Stimulated activated CD4-positive, alpha-beta T cell treated with anti-CD3 and anti-CD28 coated beads, Interleukin-12 subunit alpha, Interleukin-12 subunit beta, amount 100 ng/mL, for 4 hours (primary cell): ENCODE results near the gene MCC.

Source experiments
- DNase-seq: peaks from one replicate; pipeline ENCODE4 v3.0.0-alpha.2; 2020

Gene MCC

DNA sequence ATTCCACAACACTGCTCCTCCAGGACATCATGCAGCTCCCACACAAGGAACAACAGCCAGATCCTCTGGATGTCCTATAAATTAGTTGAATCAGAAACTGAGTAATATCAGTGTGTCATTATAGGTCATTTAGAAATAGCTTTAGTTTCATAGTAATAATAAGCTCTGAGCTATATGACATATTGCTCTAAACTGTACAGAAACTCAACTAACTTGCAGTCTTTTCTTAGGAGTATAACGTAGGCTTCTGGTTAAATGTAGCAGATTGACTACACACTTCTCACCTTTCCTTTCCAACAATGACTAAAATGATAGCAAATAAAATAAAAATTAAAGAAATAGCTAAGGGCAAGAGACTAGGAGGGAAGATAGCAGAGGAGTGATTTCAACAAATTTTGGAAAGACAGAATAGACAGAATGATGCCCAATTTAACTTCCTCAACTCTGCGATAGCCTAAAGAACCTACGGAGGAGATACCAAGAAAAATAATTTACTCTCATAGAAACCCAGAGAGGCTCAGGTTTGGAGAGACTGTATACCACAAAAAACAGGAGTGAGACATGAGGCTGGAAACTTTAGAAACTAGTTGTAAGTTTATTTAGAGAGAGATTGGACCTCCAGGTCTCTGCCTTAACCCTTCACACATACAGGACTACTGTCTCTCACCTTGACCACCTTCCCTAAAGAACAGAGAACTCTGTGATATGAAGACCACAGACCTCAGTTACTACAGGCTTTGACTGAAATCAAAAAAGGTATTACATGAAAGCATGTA, 247.1 kb downstream of the MCC start:
- no peak for DNase-seq

DNA sequence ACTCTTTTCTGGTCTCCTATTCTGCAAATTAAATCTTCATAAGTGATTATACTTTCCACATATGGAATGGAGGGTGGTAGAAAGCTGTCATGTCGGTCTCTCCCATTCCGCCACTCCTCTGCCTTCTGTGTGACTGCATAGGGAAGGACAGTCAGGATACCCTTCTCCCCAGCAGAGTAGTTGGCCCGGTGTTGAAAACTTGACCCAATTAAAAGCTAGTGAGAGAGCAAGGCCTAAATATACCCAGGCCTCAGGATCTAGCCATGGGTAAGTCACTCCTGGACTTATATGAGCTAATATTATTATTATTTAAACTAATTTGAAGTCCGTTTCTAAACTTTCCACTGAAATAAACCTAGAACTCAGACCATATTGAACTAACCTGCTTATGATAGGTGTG, 248.2 kb downstream of the MCC start:
- no peak for DNase-seq

GRCh38 chr5:113237893-113238292, 250.4 kb downstream of the MCC start:
- no peak for DNase-seq

DNA sequence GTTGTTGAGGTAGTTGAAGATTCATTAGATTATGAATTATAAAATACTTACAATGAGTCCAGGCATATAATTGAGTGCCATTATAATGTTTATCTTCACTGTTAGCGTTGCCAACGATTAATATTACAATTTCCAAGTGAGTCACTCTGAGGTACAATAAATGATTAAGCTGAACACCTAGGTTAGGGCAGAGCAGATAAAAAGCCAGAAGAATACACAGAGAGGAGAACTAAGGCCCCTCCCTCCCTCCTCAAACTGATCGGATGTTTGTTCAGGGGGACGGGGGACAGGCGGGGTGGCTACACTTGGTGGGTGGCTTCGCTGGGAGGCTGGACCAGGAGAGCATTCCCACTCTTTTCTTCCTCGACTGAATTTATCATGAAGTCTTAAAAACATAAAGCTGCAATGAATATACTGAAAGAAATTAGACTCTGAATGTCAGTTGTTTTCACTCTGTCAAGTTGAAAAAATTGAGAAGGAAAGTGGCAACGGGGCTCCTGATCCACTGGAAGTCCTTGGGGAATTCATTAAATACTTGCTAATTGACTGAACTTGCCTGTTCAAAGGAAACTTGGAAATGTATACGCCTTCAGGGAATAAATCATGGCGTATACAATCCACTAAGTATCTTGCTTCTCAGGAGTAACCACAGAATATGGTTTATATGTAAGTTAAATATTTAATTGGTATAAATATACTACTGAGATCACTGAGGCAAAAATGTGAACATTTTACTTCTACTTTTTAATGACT, 251.5 kb downstream of the MCC start:
- DNase-seq: no peak

DNA sequence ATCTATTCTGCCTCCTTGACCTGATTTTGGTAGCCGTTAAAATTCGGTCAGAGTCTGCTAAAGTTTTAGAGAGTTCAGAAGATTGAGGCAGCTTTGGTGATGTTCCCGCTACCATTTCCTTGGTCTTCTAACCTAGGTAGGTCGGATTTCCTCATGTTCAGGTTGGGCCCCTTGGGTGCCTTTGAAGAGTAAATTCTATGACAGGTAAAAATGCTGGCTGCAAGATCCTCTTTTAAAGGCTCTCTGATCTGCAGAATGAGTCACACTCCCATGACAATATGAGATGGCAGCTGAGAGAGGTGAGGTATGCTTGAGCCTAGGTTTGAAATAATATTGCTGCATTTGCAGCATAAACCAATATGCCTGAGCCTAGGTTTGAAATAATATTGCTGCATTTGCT, 252.4 kb downstream of the MCC start:
- DNase-seq: no peak

DNA sequence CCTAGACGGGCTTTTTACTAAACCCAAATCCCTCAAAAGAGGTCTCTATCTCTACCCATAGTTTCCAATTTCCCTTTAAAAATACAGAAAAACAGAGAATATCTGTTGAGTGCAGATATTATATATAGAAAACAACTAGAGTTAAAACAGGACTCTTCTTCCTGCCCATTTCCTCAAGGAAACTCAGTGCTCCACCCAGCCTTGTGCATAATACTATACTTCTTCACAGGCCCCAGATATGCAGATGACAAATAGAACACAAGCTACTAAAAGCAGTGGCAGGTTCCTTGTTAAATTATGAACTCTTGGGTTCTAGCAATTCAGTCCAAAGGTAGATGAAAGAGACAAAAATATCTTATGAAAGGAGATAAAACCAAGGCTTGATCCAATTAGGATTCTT, 253.7 kb downstream of the MCC start:
- no peak for DNase-seq

- DNase-seq: no peak
These were observed 254.6 kb downstream of the MCC start for GRCh38 chr5:113233606-113234005.

DNA sequence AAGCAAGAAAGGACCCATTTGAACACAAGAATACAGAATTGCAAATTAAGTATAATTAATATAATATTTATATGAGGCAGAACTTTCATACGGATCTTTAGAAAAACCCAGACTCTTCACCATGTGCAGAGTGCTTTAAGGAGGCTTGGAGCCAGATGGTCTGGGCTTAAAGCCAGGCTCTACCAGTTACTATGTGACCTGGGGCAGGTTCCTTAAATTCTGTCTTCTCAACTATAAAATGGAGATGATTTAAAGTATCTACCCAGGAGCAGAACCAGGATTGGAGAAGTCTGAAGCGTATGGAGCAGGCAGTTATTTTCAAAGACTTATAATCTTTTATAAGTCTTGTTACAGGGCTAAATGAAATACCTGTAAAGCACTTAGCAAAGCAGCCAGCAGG, 255.6 kb downstream of the MCC start:
- DNase-seq: no peak

DNA sequence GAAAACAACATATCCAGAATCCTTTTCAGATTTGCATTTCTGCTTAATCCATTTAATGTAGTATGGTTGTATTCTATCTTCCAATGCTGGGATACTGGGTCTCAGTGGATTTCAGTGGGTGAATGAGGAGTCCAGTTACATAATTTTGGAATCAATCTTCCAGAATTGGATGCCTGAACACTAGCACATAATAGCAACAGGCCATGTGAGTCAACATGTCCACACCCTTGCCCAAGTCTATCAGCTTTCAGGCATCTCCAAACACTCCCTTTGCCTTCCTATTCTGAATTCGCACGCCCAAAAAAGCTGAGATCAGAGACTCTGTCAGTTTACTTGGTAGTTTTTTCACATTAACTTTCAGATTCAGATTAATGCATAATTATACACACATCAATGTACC, 256.0 kb downstream of the MCC start:
- no peak for DNase-seq

DNA sequence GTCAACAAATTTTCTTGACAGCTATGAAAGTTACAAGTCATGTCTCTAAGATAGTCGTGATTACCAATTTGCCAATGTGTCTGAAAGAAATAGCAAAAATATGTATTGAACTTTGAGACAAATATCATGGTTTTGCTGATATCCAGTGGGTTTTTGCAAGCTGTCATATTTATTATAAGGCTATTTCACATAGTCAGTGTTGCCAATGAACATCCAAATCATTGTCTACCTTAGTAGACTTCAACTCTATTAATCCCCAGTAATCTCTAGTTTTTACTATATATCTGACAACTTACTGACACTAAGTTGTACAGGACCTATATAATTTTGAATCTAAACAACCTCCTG, 256.6 kb downstream of the MCC start:
- DNase-seq: no peak

- no peak for DNase-seq
These were observed 257.3 kb downstream of the MCC start for GRCh38 chr5:113230711-113231652.

DNA sequence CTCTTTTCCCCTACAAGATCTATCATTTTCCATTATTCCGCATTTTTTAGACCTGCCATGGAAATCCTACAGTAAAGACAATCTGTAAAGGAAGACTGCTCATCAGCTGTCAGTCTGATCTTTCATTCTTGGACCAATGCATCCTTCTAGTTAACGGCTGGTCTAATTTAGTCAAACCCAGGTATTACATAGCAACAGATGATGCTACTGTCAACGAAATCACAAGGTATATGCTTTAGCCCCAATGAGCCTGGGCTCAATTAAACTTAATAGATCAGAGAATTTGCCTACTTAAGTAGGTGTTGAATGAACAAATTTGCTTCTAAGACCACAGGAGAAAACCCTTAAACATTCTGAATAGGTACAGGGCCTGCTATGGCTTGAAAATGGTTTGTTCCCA, 260.5 kb downstream of the MCC start:
- DNase-seq: no peak

DNA sequence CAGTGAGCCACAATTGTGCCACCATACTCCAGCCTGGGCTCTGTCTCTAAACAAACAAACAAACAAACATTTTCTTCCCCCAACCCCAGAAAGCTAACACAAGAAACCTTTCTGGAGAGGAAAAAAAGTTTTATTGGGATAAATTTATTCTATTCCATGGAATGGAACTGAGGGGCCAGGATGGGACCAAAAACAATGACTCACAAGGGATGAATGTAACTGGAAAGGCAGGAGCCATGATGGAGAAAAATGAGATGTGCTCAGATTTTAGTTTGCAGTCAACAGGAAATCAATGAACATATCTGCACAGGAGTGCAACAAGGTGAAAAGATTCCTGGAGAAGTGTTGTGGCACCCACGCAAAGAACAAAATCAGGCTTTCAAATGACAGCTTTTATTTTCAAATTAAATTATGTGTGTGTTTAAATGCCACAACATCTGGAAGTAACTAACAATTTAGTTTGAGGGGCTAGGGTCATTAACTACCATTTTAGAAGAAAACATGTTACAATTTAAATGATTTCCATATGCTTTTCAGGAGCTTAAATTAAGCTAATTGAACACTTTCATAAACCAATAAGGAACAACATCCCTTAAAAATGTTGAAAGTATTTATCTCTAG, 262.0 kb downstream of the MCC start:
- DNase-seq: no peak

- no peak for DNase-seq
These were observed 263.0 kb downstream of the MCC start for GRCh38 chr5:113225259-113225658.

DNA sequence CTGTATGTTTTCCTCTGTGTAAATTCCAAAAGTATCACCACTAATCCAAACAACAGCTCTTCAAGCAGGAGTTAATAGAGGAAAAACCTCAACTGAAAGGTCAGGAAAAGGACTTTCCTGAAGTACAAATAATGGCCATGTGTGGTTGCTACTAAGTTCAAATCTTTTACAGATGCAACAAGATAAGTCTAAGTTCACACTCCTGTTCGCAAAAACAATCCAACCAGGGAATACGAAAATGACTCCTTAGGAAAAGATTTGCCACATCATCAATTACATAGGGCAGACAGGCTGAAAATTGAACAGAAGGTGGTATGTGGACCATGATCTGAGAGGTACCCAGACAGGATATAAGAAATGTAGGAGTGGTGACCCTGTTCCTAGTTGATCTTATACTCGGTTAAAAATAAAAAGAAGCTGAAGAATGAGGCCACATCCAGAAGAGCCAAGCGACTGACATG, 263.6 kb downstream of the MCC start:
- DNase-seq: no peak

DNA sequence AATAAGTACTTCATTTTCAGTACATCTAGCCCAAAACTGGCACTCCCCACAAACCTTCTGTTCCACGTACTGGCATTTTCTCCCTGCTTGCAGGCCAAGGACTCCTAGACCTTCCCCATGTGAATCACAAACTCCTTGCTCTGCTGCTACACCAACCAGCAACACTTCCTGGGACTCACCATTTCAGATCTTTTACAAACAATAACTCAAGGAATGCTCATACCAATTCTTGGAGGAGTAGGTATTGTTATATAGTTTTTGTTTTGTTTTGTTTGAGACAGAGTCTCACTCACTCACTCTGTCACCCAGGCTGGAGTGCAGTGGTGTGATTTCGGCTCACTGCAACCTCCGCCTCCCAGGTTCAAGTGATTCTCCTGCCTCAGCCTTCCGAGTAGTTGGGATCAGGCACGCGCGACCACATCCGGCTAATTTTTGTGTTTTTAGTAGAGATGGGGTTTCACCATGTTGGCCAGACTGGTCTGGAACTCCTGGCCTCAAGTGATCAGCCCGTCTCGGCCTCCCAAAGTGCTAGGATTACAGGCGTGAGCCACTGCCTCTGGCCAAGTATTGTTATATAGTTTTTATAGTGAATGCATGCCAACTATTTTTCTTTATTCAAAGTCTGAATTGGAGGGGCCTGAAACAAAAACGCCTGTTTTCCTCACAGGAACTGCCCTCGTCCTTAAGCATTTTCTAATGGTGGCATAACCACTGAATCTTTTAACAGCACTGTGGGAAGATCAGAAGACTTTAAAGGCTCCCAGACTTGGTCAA, 264.2 kb downstream of the MCC start:
- DNase-seq: no peak

DNA sequence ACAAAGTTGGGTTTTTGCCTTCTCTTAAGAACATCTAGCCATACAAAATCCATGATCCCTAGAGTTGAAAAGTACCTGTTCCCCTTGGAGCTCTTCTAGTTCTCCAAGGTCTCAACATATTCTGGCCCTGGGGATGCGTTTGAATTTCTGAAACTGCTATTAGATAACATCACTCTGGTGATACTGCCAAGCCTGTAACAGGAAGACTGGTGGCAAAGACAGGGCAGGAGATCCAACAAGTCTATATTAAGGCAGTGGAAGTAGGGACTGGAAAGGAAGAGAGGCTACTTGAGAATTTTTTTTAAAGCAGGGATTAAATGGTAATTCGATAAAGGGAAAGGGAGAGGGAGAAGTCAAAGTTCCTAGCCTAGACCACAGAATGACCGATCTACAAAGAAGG, 264.9 kb downstream of the MCC start:
- DNase-seq: no peak

GRCh38 chr5:113221294-113222176, 266.7 kb downstream of the MCC start:
- DNase-seq: no peak

GRCh38 chr5:113219695-113220094, 268.6 kb downstream of the MCC start:
- no peak for DNase-seq

DNA sequence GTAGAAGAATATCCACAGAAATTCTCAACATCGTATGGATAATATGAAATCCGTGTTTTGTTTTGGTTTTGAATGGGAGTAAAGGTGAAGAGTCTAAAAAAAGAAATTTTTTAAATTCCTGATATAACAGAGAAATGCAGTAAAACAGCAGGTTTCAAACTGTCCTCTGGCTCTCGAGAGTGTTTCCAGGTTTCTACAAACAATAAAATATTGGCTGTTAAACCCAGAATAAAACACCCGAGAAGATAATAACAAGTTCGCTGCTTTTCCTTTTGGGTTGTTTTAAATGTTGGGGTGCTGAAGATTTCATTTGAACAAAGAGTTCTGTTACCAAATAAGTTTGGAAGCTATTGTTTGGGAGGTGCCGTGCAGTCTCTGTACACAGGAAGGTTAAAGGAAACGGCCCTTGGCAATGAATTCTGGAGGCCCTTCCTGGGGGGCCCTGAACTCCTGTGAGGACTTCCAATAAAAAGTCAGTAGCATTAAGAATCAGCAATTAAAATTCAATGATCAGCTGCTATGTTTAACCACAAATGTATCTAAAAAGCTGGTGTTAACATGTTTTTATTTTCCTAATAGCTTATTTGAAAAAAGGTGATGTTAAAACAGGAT, 269.2 kb downstream of the MCC start:
- no peak for DNase-seq

DNA sequence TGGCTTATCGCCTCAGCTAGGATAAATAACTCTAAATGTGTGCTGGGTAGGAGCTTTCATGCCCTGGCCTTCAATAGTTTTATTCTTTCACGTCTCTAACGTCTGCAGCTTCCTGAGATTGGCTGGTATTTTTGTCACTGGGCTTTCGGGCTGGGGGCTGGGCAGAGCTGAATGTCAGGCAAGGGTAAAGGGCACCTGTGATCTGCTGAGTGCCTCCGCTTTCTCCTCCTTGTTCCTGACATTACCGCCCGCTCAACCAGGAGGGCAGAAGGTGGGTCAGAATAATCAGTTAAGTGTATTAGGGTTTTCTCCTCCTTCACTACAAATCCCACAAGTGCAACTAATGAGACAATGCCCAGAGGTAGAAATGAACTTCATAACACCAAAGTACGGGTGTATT, 270.1 kb downstream of the MCC start:
- no peak for DNase-seq
